B cell (primary cell): ENCODE measurements around the gene RNF166. TPM values are rescaled to one million over a fixed set of nuclear protein-coding genes. Genes with fewer than 3 reads are reported as not detected.

Experiments
- ATAC-seq: fragments of 200-7000 bp; cut with Tn5 transposase; one replicate; pipeline ENCODE4 v1.10.0; 2021; ENCODE audit warnings: low read depth, mild to moderate bottlenecking, moderate number of reproducible peaks, moderate library complexity
- CTCF ChIA-PET: fragments of 350-600 bp; sonication (Branson Sonifier 250); formaldehyde crosslinking; loops from one replicate; lab custom pipeline; 2021; ENCODE audit warnings: antibody characterized with exemption, inconsistent platforms; lab: Charles Lee
- POLR2A ChIA-PET: fragments of 350-600 bp; sonication (Branson Sonifier 250); formaldehyde crosslinking; loops from one replicate; lab custom pipeline; 2021; ENCODE audit warnings: antibody characterized with exemption; lab: Charles Lee
- DNase-seq: peaks from one replicate; pipeline ENCODE4 v3.0.0; 2013
- H2AFZ ChIP-seq: 2 replicates; pipeline ENCODE4 v1.6.1; 2012; ENCODE audit warnings: mild to moderate bottlenecking, low read depth, low read length; ENCODE audit not compliant: insufficient read depth, poor library complexity, severe bottlenecking
- H3K27ac ChIP-seq, 2 donors: 1 replicate in 1 of 2; 2 replicates in 1 of 2; pipeline ENCODE4 v1.5.1; 2012 to 2013; ENCODE audit warnings: low read length in 2 of 2, mild to moderate bottlenecking in 2 of 2, moderate library complexity in 1 of 2
- H3K27me3 ChIP-seq, 4 experiments: fragments of 200-600 bp in 1 of 4; sonication (generic) in 1 of 4; replicated peaks in 1 of 4; 1 replicate in 2 of 4; 2 replicates in 2 of 4; pipeline versions ENCODE4 v1.6.1 to v1.7.0; 2013 to 2016; ENCODE audit warnings: low read length in 3 of 4, mild to moderate bottlenecking in 2 of 4, mixed read lengths in 1 of 4, moderate library complexity in 1 of 4; ENCODE audit not compliant: insufficient read depth in 4 of 4, control insufficient read depth in 3 of 4; ENCODE audit errors: control extremely low read depth in 1 of 4
- H3K36me3 ChIP-seq, 2 experiments: replicated peaks in 1 of 2; 1 replicate in 1 of 2; 2 replicates in 1 of 2; pipeline versions ENCODE4 v1.6.1 to v1.7.1; 2013; ENCODE audit warnings: low read length in 1 of 2; ENCODE audit not compliant: insufficient read depth in 2 of 2, control insufficient read depth in 1 of 2; ENCODE audit errors: control extremely low read depth in 1 of 2, extremely low read depth in 1 of 2
- H3K4me1 ChIP-seq, 2 donors: fragments of 200-600 bp in 1 of 2; sonication (generic) in 1 of 2; 1 replicate in 1 of 2; 2 replicates in 1 of 2; pipeline versions ENCODE4 v1.5.1 to v1.6.1; 2013 to 2017; ENCODE audit warnings: low read length in 2 of 2; ENCODE audit not compliant: control insufficient read depth in 2 of 2, insufficient read depth in 2 of 2
- H3K4me2 ChIP-seq: replicated peaks from 2 replicates; pipeline ENCODE3; 2012; ENCODE audit warnings: mild to moderate bottlenecking, low read depth, low read length; ENCODE audit not compliant: poor library complexity, severe bottlenecking
- H3K4me3 ChIP-seq, 5 experiments: fragments of 200-600 bp in 1 of 5; sonication (generic) in 1 of 5; 1 replicate in 3 of 5; 2 replicates in 2 of 5; pipeline versions ENCODE4 v1.5.1 to v1.7.0; 2011 to 2016; ENCODE audit warnings: low read length in 4 of 5, mild to moderate bottlenecking in 4 of 5, low read depth in 2 of 5, control low read depth in 1 of 5, moderate library complexity in 1 of 5; ENCODE audit not compliant: insufficient read depth in 1 of 5; ENCODE audit errors: control extremely low read depth in 1 of 5, extremely low read depth in 1 of 5
- H3K79me2 ChIP-seq: fragments of 200-600 bp; sonication (generic); one replicate; pipeline ENCODE4 v1.6.0; 2016; ENCODE audit warnings: low read length; ENCODE audit not compliant: control insufficient read depth, insufficient read depth
- H3K9ac ChIP-seq: fragments of 200-600 bp; sonication (generic); 2 replicates; pipeline ENCODE4 v1.6.1; 2017; ENCODE audit warnings: mild to moderate bottlenecking, low read length, moderate library complexity
- H3K9me3 ChIP-seq, 3 donors: one replicate each; pipeline versions ENCODE4 v1.6.1 to v1.7.1; 2013; ENCODE audit warnings: low read length in 2 of 3; ENCODE audit not compliant: control insufficient read depth in 2 of 3, insufficient read depth in 1 of 3; ENCODE audit errors: control extremely low read depth in 1 of 3
- H4K20me1 ChIP-seq: 2 replicates; pipeline ENCODE4 v1.6.0; 2012; ENCODE audit warnings: mild to moderate bottlenecking, low read length; ENCODE audit not compliant: insufficient read depth, control insufficient read depth, poor library complexity, severe bottlenecking
- H3K27ac Mint-ChIP-seq: one replicate; pipeline ENCODE4 v1.8.0; 2021; ENCODE audit warnings: mixed read lengths
- H3K27me3 Mint-ChIP-seq: one replicate; pipeline ENCODE4 v1.8.0; 2021; ENCODE audit warnings: mixed read lengths
- H3K4me1 Mint-ChIP-seq: one replicate; pipeline ENCODE4 v1.8.0; 2021; ENCODE audit warnings: mixed read lengths
- H3K4me3 Mint-ChIP-seq: one replicate; pipeline ENCODE4 v1.8.0; 2021; ENCODE audit warnings: mixed read lengths
- H3K9me3 Mint-ChIP-seq: one replicate; pipeline ENCODE4 v1.8.0; 2022; ENCODE audit warnings: mixed read lengths; ENCODE audit not compliant: insufficient read depth
- CTCF ChIP-seq: fragments of 200-600 bp; IDR thresholded peaks from one replicate; pipeline ENCODE4 v1.8.0; 2022; ENCODE audit warnings: antibody characterized with exemption, mild to moderate bottlenecking
- EZH2 ChIP-seq: IDR thresholded peaks from 2 replicates; pipeline ENCODE4 v1.6.1; 2012; ENCODE audit warnings: borderline replicate concordance, low read depth, mild to moderate bottlenecking, moderate library complexity, low read length; ENCODE audit not compliant: insufficient read depth, poor library complexity, severe bottlenecking
- WGBS: methylation state at CpG from one replicate; pipeline ENCODE4 v1.1.5; 2013; ENCODE audit warnings: missing lambda C conversion rate; ENCODE audit not compliant: insufficient coverage; 5-methylcytosine and 5-hydroxymethylcytosine counted together
- intact Hi-C: fragments of 100-400 bp; cut with micrococcal nuclease; formaldehyde crosslinking; loops from one replicate; pipeline ENCODE4 v1.10.0; 2022
- polyA plus RNA-seq: library from polyadenylated mRNA; depleted of rRNA; stranded (reverse); fragments of >200 nt; gene quantifications from 2 replicates; pipeline ENCODE4 v1.2.3, GENCODE V29; 2012
- total RNA-seq, 2 donors: library from RNA; stranded (reverse); fragments of 120-200 nt in 1 of 2; gene quantifications; 1 replicate in 1 of 2; 2 replicates in 1 of 2; pipeline versions ENCODE4 v1.2.3 to v1.2.4, GENCODE V29; 2013 to 2022

The RNF166 gene
- total and polyA plus RNA-seq, 2 donors (not counting 1 experiment from before 2014, with no cell fraction given), result 64.1 to 65.0 TPM

- CTCF ChIA-PET, result no interaction called here
- Mint-ChIP-seq H3K4me3 (no peak overlapping the region), H3K9me3 (no peaks in the 10 kb centered on the region), H3K27ac (no peak overlapping the region), H3K4me1 (peaks cover 2% of the 10 kb centered on the region), H3K27me3 (no peaks in the 10 kb centered on the region)
- no peak for ATAC-seq
- no peak overlapping the region for H2AFZ ChIP-seq
- peaks cover 33% of the 10 kb centered on the region for H3K79me2 ChIP-seq
- no peak overlapping the region for H3K27ac ChIP-seq
- no peak overlapping the region for H3K9ac ChIP-seq
- no peaks in the 10 kb centered on the region for H3K27me3 ChIP-seq
- intact Hi-C loops, result no loop called here
- 92% methylated on average over 20 of the region's 25 CpGs for WGBS
- no peak overlapping the region for H3K4me2 ChIP-seq
- H3K9me3 ChIP-seq, result no peaks in the 10 kb centered on the region
- DNase-seq, result no peak
- H4K20me1 ChIP-seq, result peaks cover 26% of the 10 kb centered on the region
- POLR2A ChIA-PET, result no interaction called here
- no peak overlapping the region for H3K4me3 ChIP-seq
- TF ChIP-seq CTCF, result no peak
- TF ChIP-seq EZH2, result no peak
- H3K36me3 ChIP-seq, result peaks cover 0 to 42% of the 10 kb centered on the region in 2 experiments
- H3K4me1 ChIP-seq, result peaks cover under 1% of the 10 kb centered on the region in 2 donors
Observed at GRCh38 chr16:88712362-88712979, 6.3 kb upstream of the RNF166 start.

GRCh38 chr16:88711750-88712340, 5.6 kb upstream of the RNF166 start:
- H3K4me1 Mint-ChIP-seq, result peaks cover 8% of the 10 kb centered on the region
- no peaks in the 10 kb centered on the region for H3K9me3 Mint-ChIP-seq
- ChIA-PET POLR2A (no interaction called here), CTCF (interaction anchor here (1.0 kb wide), 1 partner anchor 26 kb away, joined by 3 read pairs; no protein-coding TSS in a partner anchor)
- Histone ChIP-seq H3K36me3 (peaks cover 0 to 36% of the 10 kb centered on the region in 2 experiments), H3K27ac (no peak overlapping the region), H3K9me3 (no peaks in the 10 kb centered on the region), H2AFZ (no peak overlapping the region), H4K20me1 (peaks cover 26% of the 10 kb centered on the region), H3K4me3 (no peak overlapping the region), H3K79me2 (peaks cover 36% of the 10 kb centered on the region), H3K27me3 (no peaks in the 10 kb centered on the region), H3K4me2 (no peak overlapping the region), H3K4me1 (peaks cover 6 to 7% of the 10 kb centered on the region in 2 donors), H3K9ac (no peak overlapping the region)
- no peaks in the 10 kb centered on the region for H3K27me3 Mint-ChIP-seq
- TF ChIP-seq EZH2 (no peak), CTCF (no peak)
- ATAC-seq (no peak), DNase-seq (no peak)
- H3K4me3 Mint-ChIP-seq, result no peak overlapping the region
- intact Hi-C loops, result no loop called here
- 90% methylated on average over 17 of the region's 18 CpGs for WGBS
- no peak overlapping the region for H3K27ac Mint-ChIP-seq
